ENCODE data around the gene PLPPR3. TPM values are rescaled to one million over a fixed set of nuclear protein-coding genes. Genes with fewer than 3 reads are reported as not detected.

The PLPPR3 gene
- total and polyA plus RNA-seq, 4 donors = 3.1 TPM; not detected in 3

DNA sequence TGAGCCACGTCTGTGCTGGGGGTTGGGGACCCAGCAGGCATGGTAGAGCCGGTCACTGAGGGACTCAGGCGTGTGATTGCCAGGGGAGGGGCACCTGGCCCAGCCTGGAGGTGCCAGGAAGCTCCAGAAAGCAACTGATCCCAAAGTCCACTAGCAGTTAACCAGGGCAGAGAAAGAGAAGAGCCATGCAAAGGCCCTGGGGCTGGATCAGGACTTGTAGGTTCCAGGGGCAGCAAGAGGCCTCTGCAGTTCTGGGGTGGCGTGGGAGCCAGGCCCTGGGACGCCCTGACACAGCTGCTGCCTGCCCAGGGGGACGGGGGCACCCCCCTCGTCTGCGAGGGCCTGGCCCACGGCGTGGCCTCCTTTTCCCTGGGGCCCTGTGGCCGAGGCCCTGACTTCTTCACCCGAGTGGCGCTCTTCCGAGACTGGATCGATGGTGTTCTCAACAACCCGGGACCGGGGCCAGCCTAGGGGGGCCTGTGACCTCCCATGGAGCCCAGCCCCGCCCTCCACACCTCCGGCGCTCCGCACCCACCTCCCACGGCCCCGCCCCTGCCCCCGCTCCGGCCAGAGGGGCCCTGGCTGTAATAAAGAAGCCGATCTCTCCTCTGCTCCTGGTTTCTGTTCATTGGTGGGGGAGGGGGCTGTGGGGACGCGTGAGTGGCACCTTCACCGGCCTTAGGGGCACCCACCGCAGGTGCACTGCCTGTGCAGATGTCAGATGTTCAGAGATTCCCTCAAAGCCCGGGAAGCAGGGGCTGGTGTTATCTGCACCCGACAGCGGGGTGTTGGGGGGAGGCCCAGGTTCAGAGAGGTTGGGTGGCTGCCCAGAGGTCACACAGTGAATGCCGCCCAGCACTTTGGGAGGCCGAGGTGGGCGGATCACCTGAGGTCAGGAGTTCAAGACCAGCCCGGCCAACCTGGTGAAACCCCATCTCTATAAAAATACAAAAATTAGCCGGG is 9.9 kb upstream of the PLPPR3 start:
- Histone ChIP-seq H3K9ac (ENCODE audit: low read depth in 1 of 2, low read length in 2 of 2) (no peak overlapping the region), H3K27ac (ENCODE audit: low read depth in 1 of 2, low read length in 2 of 2) (no peak overlapping the region), H3K27me3 (ENCODE audit: control insufficient read depth in 4 of 4, insufficient read depth in 4 of 4, low read length in 3 of 4) (no peaks in the 10 kb centered on the region), H3K4me1 (ENCODE audit: control insufficient read depth in 4 of 4, insufficient read depth in 4 of 4, low read length in 3 of 4) (no peaks in the 10 kb centered on the region), H3K9me3 (ENCODE audit: control insufficient read depth in 4 of 4, low read length in 3 of 4) (no peaks in the 10 kb centered on the region), H3K36me3 (ENCODE audit: control insufficient read depth in 4 of 4, insufficient read depth in 3 of 4, low read depth in 1 of 4, low read length in 3 of 4) (no peaks in the 10 kb centered on the region), H3K4me3 (ENCODE audit: low read depth in 1 of 3, low read length in 3 of 3) (no peak overlapping the region)
- TF ChIP-seq NR2F2 (IDR thresholded peaks at IDR 0.05) (no peak), GABPA (IDR thresholded peaks at IDR 0.05 in 1 of 2, conservative IDR thresholded peaks at IDR 0.05 in 1 of 2) (no peak), TAF1 (conservative IDR thresholded peaks at IDR 0.05) (no peak), REST (IDR thresholded peaks at IDR 0.05) (no peak), RXRA (IDR thresholded peaks at IDR 0.05) (no peak)
- DNase-seq (ENCODE audit: low spot score) = no peak
- WGBS = 50% methylated on average over 38 of the region's 38 CpGs

DNA sequence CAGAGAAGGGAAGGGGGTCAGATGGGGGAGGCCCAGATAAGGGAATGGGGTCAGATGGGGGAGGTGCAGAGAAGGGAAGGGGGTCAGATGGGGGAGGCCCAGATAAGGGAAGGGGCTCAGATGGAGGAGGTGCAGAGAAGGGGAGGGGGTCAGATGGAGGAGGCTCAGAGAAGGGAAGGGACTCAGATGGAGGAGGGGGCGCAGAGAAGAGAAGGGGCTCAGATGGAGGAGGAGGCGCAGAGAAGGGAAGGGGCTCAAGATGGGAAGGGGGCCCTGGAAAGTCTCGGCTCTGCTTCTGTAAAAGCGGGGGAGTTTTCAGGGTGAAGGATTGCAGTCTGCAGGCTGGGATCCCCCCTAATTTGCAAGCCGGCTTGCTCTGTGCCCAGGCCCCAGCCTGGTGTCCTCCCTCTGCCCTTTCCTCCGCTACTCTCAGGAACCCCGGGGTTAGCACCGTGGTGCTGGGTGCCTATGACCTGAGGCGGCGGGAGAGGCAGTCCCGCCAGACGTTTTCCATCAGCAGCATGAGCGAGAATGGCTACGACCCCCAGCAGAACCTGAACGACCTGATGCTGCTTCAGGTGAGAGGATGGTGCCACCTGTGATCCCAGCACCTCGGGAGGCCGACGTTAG is 7.5 kb upstream of the PLPPR3 start:
- H3K9ac ChIP-seq (ENCODE audit: low read depth in 1 of 2, low read length in 2 of 2) = no peak overlapping the region
- WGBS = 78% methylated on average over 18 of the region's 18 CpGs
- no peak for TF ChIP-seq RAD21 (IDR thresholded peaks at IDR 0.05)
- TF ChIP-seq NR2F2 (IDR thresholded peaks at IDR 0.05) = no peak
- no peak for TF ChIP-seq HNF4G (IDR thresholded peaks at IDR 0.05)
- no peak for TF ChIP-seq SP1 (IDR thresholded peaks at IDR 0.05)
- no peaks in the 10 kb centered on the region for H3K9me3 ChIP-seq (ENCODE audit: control insufficient read depth in 4 of 4, low read length in 3 of 4)
- H3K27ac ChIP-seq (ENCODE audit: low read depth in 1 of 2, low read length in 2 of 2) = no peak overlapping the region
- no peaks in the 10 kb centered on the region for H3K27me3 ChIP-seq (ENCODE audit: control insufficient read depth in 4 of 4, insufficient read depth in 4 of 4, low read length in 3 of 4)
- peaks cover 0 to 1% (median 0%) of the 10 kb centered on the region in 4 donors for H3K4me1 ChIP-seq (ENCODE audit: control insufficient read depth in 4 of 4, insufficient read depth in 4 of 4, low read length in 3 of 4)
- no peak overlapping the region for H3K4me3 ChIP-seq (ENCODE audit: low read depth in 1 of 3, low read length in 3 of 3)
- no peaks in the 10 kb centered on the region for H3K36me3 ChIP-seq (ENCODE audit: control insufficient read depth in 4 of 4, insufficient read depth in 3 of 4, low read depth in 1 of 4, low read length in 3 of 4)
- no peak for DNase-seq (ENCODE audit: low spot score)

DNA sequence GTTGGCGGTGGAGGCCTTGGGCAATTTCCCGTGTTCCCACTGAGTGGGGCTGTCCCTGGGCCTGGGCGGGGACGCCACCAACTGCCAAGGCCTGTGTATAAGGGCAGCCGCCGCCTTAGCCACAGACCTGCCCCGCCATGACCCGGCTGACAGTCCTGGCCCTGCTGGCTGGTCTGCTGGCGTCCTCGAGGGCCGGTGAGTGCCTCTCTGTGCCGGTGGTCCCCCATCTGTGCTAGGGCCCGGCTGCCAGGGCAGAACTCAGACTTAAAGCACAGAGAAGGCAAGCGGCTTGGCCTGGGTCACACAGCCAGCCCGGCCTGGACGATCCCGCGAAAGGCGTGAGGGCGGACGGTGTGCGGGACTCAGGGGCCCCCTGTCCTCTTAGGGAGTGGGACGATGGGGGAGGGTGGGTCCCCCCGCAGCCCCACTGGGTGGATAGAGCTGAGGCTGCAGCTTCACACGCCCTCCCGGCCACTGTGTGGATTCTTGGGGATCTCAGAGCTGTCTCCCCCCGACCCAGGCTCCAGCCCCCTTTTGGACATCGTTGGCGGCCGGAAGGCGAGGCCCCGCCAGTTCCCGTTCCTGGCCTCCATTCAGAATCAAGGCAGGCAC is 6.1 kb upstream of the PLPPR3 start, which contains the start of gene AZU1:
TSS of gene AZU1 (plus strand) at position 128 of the 612 bp plus-strand sequence. CDS start at position 138, 10 bp downstream.
- DNase-seq (ENCODE audit: low spot score) = no peak
- no peaks in the 10 kb centered on the region for H3K9me3 ChIP-seq (ENCODE audit: control insufficient read depth in 4 of 4, low read length in 3 of 4)
- TF ChIP-seq TAF1 (conservative IDR thresholded peaks at IDR 0.05) (no peak), GABPA (IDR thresholded peaks at IDR 0.05 in 1 of 2, conservative IDR thresholded peaks at IDR 0.05 in 1 of 2) (no peak), MAX (IDR thresholded peaks at IDR 0.05) (no peak), RAD21 (IDR thresholded peaks at IDR 0.05) (no peak), JUND (IDR thresholded peaks at IDR 0.05) (no peak), YY1 (IDR thresholded peaks at IDR 0.05) (no peak), EGR1 (IDR thresholded peaks at IDR 0.05; ENCODE audit: low read depth in 2 of 2) (no peak), FOXA1 (IDR thresholded peaks at IDR 0.05) (no peak), SP1 (IDR thresholded peaks at IDR 0.05) (no peak), FOXA2 (IDR thresholded peaks at IDR 0.05) (no peak)
- TF ChIP-seq, protein P1, sequence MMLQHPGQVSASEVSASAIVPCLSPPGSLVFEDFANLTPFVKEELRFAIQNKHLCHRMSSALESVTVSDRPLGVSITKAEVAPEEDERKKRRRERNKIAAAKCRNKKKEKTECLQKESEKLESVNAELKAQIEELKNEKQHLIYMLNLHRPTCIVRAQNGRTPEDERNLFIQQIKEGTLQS (IDR thresholded peaks at IDR 0.05) = no peak
- TF ChIP-seq, protein P2, sequence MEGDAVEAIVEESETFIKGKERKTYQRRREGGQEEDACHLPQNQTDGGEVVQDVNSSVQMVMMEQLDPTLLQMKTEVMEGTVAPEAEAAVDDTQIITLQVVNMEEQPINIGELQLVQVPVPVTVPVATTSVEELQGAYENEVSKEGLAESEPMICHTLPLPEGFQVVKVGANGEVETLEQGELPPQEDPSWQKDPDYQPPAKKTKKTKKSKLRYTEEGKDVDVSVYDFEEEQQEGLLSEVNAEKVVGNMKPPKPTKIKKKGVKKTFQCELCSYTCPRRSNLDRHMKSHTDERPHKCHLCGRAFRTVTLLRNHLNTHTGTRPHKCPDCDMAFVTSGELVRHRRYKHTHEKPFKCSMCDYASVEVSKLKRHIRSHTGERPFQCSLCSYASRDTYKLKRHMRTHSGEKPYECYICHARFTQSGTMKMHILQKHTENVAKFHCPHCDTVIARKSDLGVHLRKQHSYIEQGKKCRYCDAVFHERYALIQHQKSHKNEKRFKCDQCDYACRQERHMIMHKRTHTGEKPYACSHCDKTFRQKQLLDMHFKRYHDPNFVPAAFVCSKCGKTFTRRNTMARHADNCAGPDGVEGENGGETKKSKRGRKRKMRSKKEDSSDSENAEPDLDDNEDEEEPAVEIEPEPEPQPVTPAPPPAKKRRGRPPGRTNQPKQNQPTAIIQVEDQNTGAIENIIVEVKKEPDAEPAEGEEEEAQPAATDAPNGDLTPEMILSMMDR (IDR thresholded peaks at IDR 0.05; ENCODE audit: low read depth, low read length, missing input control) = no peak
- no peaks in the 10 kb centered on the region for H3K36me3 ChIP-seq (ENCODE audit: control insufficient read depth in 4 of 4, insufficient read depth in 3 of 4, low read depth in 1 of 4, low read length in 3 of 4)
- H3K27me3 ChIP-seq (ENCODE audit: control insufficient read depth in 4 of 4, insufficient read depth in 4 of 4, low read length in 3 of 4) = peaks cover 0 to 2% (median 0%) of the 10 kb centered on the region in 4 donors
- 72% methylated on average over 33 of the region's 33 CpGs for WGBS
- no peak within 1 kb of the TSS for H3K9ac ChIP-seq (ENCODE audit: low read depth in 1 of 2, low read length in 2 of 2)
- H3K4me1 ChIP-seq (ENCODE audit: control insufficient read depth in 4 of 4, insufficient read depth in 4 of 4, low read length in 3 of 4) = peaks cover 0 to 1% (median 0%) of the 10 kb centered on the region in 4 donors
- H3K27ac ChIP-seq (ENCODE audit: low read depth in 1 of 2, low read length in 2 of 2) = no peak within 1 kb of the TSS
- H3K4me3 ChIP-seq (ENCODE audit: low read depth in 1 of 3, low read length in 3 of 3) = no peak within 1 kb of the TSS
